Stimulated activated CD8-positive, alpha-beta memory T cell treated with anti-CD3 and anti-CD28 coated beads, Interleukin-15, amount 100 ng/mL, for 4 hours (primary cell): Measurements from ENCODE around the gene CANT1.
"Not testable (repeated sequence)": the region's sequence is repeated elsewhere in the genome, so short reads cannot be mapped to it uniquely, and the experiment has no call there.

Source experiments
- DNase-seq, 2 donors: peaks; one replicate each; pipeline ENCODE4 v3.0.0-alpha.2; 2020; ENCODE audit warnings: low read depth in 2 of 2

Gene CANT1

DNA sequence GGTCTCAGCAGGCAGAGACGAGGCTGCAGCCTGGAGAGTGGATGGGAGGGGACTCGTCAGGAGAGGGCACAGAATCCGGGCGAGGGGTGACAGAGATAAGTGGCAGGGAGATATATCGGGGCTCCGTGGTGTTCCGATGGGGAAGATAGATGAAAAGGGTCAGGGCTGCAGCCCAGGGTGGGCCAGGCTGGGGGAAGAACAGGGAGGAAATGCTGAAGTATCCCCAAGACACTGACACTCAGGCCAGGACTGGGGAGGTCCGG, 32.0 kb downstream of the CANT1 start:
- no peak for DNase-seq

DNA sequence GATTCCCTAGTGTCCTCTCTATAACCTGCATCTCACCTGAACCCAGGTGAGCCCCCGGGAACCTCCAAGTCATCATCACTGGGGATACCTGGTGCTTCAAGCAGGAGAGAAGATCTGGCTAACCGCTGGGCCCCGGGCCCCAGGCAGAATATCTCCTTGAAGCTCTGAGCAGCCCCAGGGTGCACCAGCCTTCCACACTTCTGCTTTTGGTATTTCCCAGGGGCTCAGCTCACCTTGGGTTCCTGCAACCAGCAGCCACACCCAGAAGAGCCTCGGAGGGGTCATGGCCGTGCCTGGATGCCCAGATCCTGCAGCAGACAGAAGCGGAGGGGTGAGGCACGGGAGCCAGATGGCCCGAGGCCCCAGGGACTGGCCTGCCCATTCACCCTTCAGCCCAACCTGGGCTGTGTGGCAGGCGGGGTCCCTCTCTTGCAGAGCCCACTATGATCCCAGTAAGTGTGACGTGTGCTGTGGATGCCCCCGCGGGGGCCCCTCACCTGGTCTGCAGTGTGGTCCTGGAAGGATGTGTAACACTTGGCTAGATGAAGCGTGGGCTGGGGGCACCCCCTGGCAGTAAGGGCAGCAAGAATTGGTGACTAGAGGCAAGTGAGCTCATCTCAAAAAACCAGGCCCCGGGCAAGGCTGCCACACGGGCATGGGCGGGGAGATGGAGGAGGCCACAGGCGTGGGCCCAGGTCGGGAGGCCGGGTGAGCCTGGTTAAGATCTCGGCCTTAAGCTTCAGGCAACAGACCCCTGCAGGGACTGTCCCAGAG, 32.5 kb downstream of the CANT1 start:
- no peak for DNase-seq

DNA sequence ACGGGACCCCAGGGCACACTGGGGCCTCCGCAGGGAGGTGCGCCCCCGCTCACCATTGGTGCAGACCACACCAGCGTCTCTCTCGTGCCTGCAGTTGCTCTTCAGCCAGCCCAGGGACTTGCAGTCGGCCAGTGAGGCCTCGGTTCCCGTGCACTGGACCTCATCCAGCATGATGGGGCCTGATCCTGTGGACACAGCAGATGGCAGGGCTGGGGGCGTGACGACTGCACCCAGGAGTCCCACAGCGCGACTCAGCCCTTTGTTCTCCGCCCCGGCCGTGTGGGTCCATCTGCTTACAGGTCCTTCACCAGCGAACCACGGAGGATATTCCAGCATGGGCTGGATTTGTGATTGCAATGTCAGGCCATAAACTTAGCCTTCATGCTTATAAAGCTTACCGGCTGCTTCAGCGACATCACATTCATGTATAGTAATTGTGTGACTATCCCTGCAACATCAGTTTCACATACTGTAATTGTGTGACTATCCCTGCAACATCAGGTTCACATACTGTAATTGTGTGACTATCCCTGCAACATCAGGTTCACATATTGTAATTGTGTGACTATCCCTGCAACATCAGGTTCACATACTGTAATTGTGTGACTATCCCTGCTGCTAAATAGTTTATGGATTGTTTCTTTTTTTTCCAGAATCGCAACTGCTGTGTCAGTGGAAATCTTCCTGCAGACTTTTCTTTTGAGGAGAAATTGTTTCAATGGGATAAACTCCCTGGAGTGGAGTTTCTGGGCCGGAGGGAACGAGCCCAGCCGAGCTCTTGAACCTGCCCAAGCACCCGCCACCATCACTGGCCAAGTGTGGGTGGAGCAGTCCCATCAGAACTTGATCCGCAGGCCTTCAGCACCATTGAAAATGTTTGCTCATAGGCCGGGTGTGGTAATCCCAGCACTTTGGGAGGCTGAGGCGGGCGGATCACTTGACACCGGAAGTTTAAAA, 34.7 kb downstream of the CANT1 start:
- no peak for DNase-seq

DNA sequence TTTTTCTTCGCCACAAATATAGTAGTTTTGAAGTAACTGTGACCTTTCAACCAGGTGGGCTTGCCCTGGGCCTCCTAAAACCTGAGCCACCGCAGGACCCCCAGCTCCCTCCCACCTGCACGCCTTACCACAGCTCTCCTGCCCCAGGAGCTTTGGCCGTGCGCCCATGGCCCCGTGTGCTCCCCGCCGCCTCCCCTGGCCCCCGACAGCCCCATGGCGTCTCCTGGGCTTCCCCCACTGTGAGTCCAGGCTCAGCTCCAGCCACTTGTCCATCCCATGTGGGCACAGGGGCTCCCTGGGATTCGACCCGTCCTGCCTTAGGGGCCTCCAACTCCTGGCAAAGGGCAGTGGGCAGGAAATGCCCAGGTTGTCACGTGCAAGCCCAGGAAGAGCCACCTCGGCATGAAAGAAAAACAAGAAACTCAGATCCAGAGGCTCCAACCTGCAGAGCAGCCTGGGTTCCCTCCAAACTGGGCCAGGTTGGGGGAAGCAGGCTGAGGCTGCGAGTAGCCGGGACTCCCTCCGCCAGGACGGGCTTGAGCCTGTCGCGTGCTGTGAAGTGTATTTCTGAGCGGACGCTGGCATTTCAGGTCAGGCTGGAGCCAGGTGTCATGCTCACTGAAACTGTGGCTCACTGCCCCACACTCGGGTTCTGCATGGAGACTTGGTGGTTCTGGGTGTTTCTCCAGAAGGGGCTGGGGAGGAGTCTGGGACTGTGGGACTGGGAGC, 35.6 kb downstream of the CANT1 start:
- DNase-seq = no peak

DNA sequence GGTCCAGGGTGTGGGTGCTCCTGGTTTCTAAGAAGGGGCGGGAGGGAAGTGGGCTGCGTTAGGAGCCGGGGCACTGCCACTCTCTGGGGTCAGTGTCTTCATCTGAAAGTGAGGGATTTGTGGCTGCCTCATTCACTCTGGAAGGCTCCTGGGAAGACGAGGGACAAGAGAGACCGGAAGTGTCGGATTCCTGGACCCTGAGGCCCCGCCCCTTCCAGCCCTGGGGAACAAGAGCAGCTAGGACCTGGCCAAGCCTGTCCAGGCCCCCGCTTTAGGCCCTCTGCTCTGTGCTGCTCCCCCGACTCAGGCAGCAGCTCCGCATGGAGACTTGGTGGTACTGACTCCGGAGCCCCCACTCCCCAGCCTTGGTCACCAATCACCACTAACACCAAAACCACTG, 36.4 kb downstream of the CANT1 start:
- DNase-seq = no peak

DNA sequence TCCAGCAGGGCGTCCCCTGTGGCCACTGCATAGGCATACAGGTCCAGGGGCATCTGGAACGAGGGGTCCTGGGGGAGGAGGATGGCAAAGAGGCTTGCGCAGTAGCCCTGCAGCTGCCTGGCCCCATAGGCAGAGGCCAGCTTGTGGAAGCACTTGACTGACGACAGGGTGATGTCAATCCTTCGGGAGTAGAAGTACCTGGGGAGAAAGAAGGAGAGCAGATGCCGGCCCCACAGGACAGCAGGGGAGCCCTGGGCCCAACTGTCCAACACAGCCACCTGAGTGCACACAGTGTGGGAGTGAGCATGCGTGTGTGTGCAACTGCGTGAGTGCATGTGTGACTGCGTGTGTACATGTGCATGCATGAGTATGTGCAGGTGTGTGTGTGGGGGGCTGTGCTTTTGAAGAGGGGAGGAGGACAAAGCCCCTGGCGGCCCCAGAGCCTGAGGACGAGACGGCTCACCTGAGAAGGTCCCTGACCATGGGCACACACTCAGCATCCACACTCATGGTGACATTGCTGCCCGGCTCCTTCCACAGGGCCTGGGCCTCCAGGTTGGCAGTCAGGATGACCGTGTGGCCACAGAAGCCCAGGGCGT, 37.0 kb downstream of the CANT1 start:
- no peak for DNase-seq

DNA sequence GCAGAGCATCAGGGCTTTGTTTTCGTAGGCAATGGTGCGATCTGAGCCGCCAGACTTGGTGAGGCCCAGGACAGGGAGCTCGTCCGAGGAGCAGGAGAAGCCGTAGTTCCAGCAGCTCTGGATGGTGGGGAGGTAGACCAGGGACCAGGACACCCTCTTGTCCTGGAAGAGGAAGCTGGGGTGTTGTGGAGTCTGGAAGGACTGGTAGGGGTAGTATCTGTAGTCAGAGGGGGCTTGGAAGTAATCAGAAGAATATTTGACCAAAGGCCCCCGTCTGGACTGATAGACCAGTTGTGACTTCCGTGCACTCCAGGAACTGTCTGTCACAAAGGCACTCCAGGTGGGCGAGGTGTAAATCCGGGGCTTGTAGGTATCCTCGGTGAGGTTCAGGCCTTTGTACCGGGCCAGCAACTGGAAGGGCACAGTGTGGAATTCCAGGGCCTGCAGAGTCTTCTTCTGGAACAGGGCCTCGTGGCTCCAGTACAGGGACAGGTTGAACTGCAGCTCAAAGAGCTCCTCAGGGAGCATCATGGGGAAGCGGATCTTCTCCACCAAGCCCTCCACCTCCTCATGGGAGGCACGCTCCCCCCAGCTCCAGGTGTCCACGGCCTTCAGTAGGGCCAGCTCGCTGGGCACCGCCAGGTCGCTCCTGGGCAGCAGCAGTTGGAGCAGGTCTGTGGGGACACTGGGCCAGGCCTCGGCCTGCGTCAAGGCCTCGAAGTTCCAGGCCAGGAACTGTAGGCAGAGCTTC, 37.6 kb downstream of the CANT1 start:
- no peak for DNase-seq

DNA sequence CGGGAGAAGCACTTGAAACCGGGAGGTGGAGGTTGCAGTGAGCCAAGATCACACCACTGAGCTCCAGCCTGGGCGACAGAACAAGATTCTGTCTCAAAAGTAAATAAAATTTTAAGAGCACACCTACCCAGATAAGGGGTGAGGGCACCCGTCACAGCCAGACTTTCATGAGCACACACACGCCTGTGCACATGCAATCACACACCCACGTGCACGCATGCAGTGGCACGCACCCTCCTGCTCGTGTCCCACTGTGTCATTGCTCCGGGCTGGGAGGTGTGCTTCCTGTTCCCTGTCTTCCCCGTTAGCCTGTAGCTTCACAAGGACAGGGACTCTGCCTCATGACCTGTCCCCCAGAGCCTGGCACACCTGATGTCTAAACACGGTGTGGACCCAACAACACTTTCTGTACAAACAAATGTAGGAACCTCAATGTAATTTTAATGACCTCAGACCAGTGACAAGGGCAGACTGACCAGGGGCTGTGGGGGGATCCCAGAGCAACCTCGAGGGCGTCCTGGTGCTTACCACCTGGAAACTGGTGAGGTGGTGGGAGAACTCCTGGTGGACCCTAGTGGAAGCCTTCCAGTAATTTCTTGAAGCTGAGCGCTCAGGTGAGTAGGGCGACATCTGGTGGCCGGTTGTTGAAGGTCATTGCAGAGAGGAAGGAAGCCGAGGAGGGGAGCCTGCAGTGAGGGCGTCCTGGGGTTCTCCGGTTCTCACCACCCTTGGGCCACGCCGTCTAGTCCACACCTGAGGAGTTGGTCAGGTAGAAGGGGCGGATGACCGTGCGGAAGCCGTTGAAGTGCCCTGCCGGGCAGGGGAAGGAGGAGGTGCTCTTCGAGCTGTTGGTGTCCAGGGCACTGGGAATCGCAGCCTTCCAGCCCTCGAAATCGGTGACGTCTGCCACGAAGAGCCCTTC, 38.5 kb downstream of the CANT1 start:
- DNase-seq = peak; percentile 32 to 56

DNA sequence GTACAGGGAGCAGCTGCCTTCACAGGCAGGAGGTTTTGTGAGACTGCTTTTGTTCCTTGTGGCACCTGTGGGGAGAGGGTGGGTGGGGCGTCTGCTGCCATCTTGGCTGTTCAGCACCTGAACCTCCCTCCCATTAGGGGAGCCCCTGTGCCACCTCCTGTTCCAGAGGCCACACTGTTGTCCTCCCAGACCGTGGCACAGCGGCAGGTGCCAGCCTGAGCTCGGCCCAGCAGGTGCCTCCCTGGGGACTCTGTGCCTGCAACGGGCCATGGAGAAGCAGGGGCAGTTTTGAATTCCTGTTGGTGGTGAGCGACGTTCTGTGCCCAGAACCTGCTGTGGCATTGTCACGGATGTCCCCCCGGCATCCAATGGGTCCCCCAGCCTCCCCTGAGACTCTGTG, 39.7 kb downstream of the CANT1 start:
- no peak for DNase-seq

DNA sequence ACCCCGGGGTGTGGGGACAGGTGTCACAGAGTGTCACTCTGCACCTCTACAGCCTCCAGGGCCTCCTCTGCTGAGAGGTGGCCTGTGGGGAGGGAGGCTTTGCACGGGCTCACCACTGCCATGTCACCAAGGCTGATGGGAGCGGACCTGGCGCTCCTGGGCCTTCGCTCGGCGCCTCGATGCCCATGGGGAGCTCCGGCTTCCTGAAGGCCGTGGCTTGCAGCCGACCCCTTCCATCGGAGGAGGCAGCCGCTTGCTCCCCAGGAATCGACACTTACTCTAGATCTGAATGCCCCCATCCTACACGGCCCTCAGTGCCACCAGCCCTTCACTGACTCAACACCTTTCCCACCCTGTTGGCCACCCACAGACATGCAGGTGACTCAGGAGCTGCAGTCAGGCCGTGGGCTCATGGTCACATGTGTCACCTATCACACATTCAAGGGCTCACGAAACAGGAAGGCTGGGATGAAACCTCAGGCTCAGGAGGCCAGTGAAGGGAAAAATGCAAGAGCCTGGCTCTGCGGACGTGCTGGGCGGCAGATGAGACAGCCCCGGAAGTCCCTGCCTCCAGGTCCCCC, 41.7 kb downstream of the CANT1 start:
- DNase-seq = no peak

DNA sequence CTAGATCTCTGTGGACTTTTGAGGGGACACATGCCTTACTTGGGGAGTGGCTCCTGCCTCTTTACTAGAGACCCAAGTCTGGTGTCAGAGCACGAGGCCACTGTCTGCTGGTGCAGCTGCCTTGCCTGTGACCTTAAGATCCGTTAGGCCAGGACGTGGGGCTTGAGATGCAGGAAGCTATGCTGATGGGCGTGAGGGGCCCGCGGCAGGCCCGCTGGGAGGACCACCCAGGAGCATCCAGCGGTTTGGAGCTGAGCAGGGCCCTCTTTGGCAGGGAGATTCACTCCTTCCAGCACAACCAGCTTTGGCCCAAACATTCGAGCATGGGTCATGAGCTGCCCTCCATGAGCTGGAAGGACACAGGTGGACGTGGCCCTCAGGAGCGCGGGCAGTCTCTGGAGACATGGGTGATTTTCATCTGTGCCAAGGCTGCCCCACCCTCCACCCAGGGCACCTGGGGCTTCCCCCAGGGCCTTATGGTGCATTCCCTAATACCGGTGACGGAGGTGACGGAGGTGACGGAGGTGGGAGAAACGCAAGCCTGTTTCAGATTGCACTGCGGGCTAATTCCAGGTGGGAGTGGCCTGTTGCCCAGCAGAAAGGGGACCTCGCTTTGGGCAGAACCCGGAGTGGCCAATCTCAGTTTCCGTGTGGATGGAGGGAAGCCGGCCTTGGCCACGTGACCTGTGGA, 42.5 kb downstream of the CANT1 start:
- no peak for DNase-seq

DNA sequence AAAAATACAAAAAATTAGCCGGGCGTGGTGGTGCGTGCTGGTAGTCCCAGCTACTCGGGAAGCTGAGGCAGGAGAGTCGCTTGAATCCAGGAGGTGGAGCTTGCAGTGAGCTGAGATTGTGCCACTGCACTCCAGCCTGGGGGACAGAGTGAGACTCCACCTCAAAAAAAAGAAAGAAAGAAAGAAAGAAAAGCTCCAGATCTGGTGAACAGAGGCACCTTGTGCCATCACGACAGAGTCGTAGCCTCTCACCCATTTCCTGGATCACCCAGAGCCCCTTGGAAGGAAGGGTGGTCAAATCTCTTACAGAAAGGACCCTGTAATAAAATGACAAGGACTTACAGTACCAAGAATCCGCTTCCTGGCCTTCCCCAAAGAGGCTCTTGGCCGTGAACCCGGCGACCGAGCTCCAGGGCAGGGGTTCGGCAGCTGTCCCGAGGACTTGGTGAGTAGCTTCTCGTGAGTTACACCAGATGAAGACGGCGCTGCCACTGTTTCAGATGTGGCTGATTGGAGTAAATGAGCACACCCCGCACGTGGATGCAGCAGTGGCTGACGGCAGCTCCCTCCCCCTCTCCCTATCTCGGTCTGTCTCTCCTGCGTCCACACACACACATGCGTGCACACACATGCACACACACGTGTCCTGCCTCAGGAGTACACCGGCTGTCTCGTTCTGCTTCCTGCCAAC, 43.3 kb downstream of the CANT1 start:
- no peak for DNase-seq

DNA sequence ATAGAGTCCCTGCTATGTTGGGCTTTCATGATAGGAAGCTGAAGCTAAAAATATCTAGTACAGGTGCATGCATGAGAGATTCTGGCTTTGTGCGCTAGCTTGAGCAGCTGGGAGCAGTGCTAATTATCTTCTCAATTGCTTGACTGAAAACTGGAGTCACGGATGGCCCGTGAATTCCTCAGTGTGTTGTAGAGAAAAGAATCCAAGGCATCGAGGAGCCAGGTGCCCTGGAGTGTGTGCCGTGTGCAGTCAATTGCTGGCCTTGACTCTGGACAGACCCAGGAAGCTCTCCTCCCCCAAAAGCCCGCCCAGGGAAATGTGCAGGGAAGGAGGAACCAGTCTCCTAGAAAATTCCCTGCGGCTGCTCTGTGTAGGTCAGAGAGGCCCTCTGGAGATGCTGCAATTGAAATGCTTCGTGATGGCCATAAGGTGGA, 44.1 kb downstream of the CANT1 start:
- no peak for DNase-seq

DNA sequence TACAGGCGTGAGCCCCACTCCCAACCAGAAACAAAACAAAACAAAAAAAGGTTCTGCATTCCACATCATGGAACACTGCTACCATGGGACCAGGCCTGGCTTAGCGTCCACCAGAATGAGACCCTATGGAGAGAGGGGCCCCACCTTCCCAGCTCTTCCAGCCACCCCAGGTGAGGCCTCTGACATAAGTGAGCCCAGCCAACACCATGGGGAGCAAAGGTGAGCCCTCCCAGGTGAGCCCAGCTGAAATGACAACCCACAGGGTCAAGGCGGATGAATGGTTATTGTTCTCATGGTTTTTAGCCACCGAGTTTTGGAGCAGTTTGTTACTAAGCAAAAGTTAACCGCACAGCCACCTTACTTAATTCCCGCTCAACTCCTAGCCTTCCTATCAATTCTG, 46.2 kb downstream of the CANT1 start:
- no peak for DNase-seq

DNA sequence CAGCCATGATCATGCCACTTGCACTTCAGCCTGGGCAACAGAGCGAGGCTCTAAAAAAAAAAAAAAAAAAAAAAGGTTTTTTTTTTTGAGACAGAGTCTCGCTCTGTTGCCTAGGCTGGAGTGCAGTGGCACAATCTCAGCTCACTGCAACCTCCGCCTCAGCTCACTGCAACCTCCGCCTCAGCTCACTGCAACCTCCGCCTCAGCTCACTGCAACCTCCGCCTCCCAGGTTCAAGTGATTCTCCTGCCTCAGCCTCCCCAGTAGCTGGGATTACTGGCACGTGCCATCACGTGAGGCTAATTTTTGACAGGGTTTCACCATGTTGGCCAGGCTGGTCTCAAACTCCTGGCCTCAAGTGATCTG, 46.6 kb downstream of the CANT1 start:
- DNase-seq = not testable (repeated sequence)

DNA sequence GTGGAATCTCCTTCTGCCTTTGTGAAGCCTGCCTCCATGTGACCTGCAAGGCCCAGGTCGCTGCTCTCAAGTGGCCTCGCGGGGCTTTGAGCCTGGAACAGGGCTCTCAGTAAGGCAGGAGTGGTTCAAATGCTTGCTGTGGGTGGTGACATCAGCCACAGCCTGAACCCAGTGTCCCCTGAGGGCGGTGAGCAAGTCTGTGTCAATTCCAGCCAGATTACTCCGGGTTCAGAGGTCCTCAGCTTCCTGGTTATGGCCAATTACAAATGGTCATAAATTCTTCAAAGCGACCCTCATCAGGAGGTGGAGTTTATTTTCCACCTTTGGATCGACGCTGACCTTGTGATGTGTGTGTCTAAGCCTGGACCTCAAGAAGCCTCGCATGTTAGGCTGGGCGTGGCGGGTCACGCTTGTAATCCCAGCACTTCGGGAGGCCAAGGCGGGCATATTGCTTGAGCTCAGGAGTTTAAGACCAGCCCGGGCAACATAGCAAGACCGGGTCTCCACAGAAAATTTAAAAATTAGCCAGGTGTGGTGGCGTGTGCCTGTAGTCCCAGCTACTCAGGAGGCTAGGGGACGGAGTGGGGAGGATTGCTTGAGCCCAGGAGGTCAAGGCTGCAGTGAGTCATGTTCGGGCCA, 47.1 kb downstream of the CANT1 start:
- DNase-seq = no peak

DNA sequence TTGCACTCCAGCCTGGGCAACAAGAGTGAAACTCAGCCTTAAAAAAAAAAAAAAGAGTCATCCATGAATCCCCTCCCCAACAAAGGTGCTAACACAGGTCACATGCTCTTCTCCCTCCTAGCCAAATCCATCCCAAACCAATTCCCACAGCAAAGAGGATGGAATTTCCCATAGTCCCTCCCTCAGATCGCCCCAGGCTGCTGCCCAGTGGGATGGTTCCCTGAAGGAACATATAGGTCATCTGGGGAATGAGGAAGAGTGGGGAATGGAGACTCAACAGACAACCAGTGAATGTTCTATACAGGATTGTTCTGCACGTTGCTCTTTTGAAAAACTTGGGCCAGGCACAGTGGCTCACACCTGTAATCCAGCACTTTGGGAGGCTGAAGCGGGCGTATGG, 48.0 kb downstream of the CANT1 start:
- DNase-seq = no peak

DNA sequence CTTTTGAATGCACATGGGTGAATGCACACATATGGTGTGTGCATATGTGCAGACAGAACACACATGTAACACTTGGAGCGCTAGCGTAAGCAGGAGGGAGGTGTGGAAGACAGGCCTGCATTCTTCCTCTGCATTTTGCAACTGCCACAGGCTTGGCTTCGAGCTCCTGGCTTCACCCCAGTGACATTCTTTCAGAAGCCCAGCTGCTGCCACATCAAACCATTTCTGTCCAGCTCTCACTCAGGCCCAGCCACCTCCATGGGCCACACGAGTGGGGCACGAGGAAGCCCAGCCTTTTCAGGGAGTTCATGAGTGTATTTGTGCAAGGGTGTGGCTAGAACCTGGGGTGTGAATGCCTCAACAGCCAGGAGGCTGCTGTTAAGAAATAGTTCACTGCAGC, 48.6 kb downstream of the CANT1 start:
- DNase-seq = no peak
